A549 (cell line): ENCODE data around the gene DLG4.

Experiments used
- CEBPB ChIP-seq, 2 experiments: fragments of >200 bp in 1 of 2; sonication (Bioruptor Twin) in 1 of 2; formaldehyde crosslinking in 1 of 2; IDR thresholded peaks; 2 replicates each; pipeline ENCODE4 v1.6.1; 2012 to 2016
- CTCF ChIP-seq: fragments of >200 bp; sonication (Bioruptor Twin); formaldehyde crosslinking; IDR thresholded peaks from 3 replicates; pipeline ENCODE4 v1.5.1; 2016
- EP300 ChIP-seq, 2 experiments: fragments of >200 bp; sonication (Bioruptor Twin); formaldehyde crosslinking; IDR thresholded peaks; 2 replicates in 1 of 2; 3 replicates in 1 of 2; pipeline ENCODE4 v1.6.1; 2016 to 2017
- HMGXB4 ChIP-seq: fragments of 250-450 bp; sonication (Bioruptor Pico); IDR thresholded peaks from 2 replicates; pipeline ENCODE4 v1.5.0; 2021; ENCODE audit warnings: mild to moderate bottlenecking, moderate library complexity, borderline replicate concordance
- HOXA7 ChIP-seq: fragments of 250-450 bp; sonication (Bioruptor Pico); IDR thresholded peaks from 2 replicates; pipeline ENCODE4 v1.5.0; 2020; ENCODE audit warnings: mild to moderate bottlenecking, moderate library complexity
- MAFK ChIP-seq: fragments of 450-650 bp; IDR thresholded peaks from 2 replicates; pipeline ENCODE4 v1.6.1; 2014; ENCODE audit not compliant: partially characterized antibody
- MAX ChIP-seq: IDR thresholded peaks from 2 replicates; pipeline ENCODE4 v1.6.1; 2012
- MYC ChIP-seq: IDR thresholded peaks from 2 replicates; pipeline ENCODE4 v1.6.1; 2012; ENCODE audit warnings: mild to moderate bottlenecking, inconsistent platforms, low read length, improper control_type of control experiment, borderline replicate concordance
- POLR2A ChIP-seq: IDR thresholded peaks from 2 replicates; pipeline ENCODE4 v1.6.1; 2012; ENCODE audit warnings: mild to moderate bottlenecking, low read length
- POLR2AphosphoS2 ChIP-seq: conservative IDR thresholded peaks from 2 replicates; pipeline ENCODE4 v1.6.1; 2012; ENCODE audit warnings: low read length, improper control_type of control experiment, inconsistent platforms
- RAD21 ChIP-seq, 2 experiments: fragments of >200 bp in 1 of 2; sonication (Bioruptor Twin) in 1 of 2; formaldehyde crosslinking in 1 of 2; IDR thresholded peaks in 1 of 2; conservative IDR thresholded peaks in 1 of 2; 2 replicates in 1 of 2; 3 replicates in 1 of 2; pipeline ENCODE4 v1.6.1; 2012 to 2018; ENCODE audit warnings: inconsistent platforms in 1 of 2
- SREBF2 ChIP-seq: fragments of 450-650 bp; IDR thresholded peaks from 2 replicates; pipeline ENCODE4 v1.6.1; 2014; ENCODE audit warnings: mild to moderate bottlenecking, moderate library complexity
- ZC3H11A ChIP-seq: fragments of 450-650 bp; IDR thresholded peaks from 2 replicates; pipeline ENCODE4 v1.6.1; 2014; ENCODE audit warnings: antibody characterized with exemption, mild to moderate bottlenecking
- TF ChIP-seq, protein P1 (sequence below): fragments of 150-350 bp; IDR thresholded peaks from 2 replicates; pipeline ENCODE4 v1.6.1; 2014; ENCODE audit warnings: low read depth, mild to moderate bottlenecking, low read length

- TF ChIP-seq CTCF (no peak), EP300 (IDR thresholded peaks at IDR 0.05) (no peak), MAX (no peak), HMGXB4 (no peak), POLR2A (no peak), MYC (no peak), ZC3H11A (no peak), CEBPB (IDR thresholded peaks at IDR 0.05) (no peak), MAFK (no peak), HOXA7 (CRISPR knock-in tag) (no peak), POLR2AphosphoS2 (no peak), RAD21 (conservative IDR thresholded peaks at IDR 0.05 in 1 of 2, IDR thresholded peaks at IDR 0.05 in 1 of 2) (no peak), SREBF2 (no peak)
- TF ChIP-seq, protein P1, sequence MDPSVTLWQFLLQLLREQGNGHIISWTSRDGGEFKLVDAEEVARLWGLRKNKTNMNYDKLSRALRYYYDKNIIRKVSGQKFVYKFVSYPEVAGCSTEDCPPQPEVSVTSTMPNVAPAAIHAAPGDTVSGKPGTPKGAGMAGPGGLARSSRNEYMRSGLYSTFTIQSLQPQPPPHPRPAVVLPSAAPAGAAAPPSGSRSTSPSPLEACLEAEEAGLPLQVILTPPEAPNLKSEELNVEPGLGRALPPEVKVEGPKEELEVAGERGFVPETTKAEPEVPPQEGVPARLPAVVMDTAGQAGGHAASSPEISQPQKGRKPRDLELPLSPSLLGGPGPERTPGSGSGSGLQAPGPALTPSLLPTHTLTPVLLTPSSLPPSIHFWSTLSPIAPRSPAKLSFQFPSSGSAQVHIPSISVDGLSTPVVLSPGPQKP, result no peak
Observed at GRCh38 chr17:7167832-7168231, 51.8 kb downstream of the DLG4 start.
